Measurements from ENCODE around the gene LRMDA. TPM values are rescaled to one million over a fixed set of nuclear protein-coding genes. Genes with fewer than 3 reads are reported as not detected.

LRMDA gene
- total RNA-seq, 2 experiments from 2014 or later = not detected

GRCh38 chr10:75865413-75866299 is 434.2 kb downstream of the LRMDA start:
- H3K36me3 Mint-ChIP-seq (ENCODE audit: low read depth) = no peaks in the 10 kb centered on the region
- no peaks in the 10 kb centered on the region for H3K4me1 Mint-ChIP-seq
- H3K9me3 Mint-ChIP-seq = no peaks in the 10 kb centered on the region
- ChIA-PET CTCF (no interaction called here), POLR2A (no interaction called here)
- no peak for DNase-seq
- no peak overlapping the region for H3K4me3 Mint-ChIP-seq
- H3K27ac Mint-ChIP-seq = no peak overlapping the region
- H3K27me3 Mint-ChIP-seq = no peaks in the 10 kb centered on the region

GRCh38 chr10:75866300-75866625 is 434.8 kb downstream of the LRMDA start:
- no peak for DNase-seq
- no peaks in the 10 kb centered on the region for H3K27me3 Mint-ChIP-seq
- no peak overlapping the region for H3K4me3 Mint-ChIP-seq
- CTCF ChIA-PET = no interaction called here
- no peaks in the 10 kb centered on the region for H3K36me3 Mint-ChIP-seq (ENCODE audit: low read depth)
- no peaks in the 10 kb centered on the region for H3K4me1 Mint-ChIP-seq
- POLR2A ChIA-PET = no interaction called here
- no peaks in the 10 kb centered on the region for H3K9me3 Mint-ChIP-seq
- H3K27ac Mint-ChIP-seq = no peak overlapping the region

GRCh38 chr10:75866731-75867130 is 435.3 kb downstream of the LRMDA start:
- DNase-seq = no peak
- H3K27ac Mint-ChIP-seq = no peak overlapping the region
- H3K36me3 Mint-ChIP-seq (ENCODE audit: low read depth) = no peaks in the 10 kb centered on the region
- ChIA-PET POLR2A (no interaction called here), CTCF (no interaction called here)
- H3K9me3 Mint-ChIP-seq = no peaks in the 10 kb centered on the region
- H3K4me3 Mint-ChIP-seq = no peak overlapping the region
- no peaks in the 10 kb centered on the region for H3K27me3 Mint-ChIP-seq
- no peaks in the 10 kb centered on the region for H3K4me1 Mint-ChIP-seq

- Mint-ChIP-seq H3K36me3 (ENCODE audit: low read depth) (no peaks in the 10 kb centered on the region), H3K4me3 (no peak overlapping the region), H3K4me1 (no peaks in the 10 kb centered on the region), H3K9me3 (no peaks in the 10 kb centered on the region), H3K27ac (no peak overlapping the region), H3K27me3 (no peaks in the 10 kb centered on the region)
- ChIA-PET POLR2A (no interaction called here), CTCF (no interaction called here)
- DNase-seq = no peak
Measured at GRCh38 chr10:75868574-75868973, 437.1 kb downstream of the LRMDA start.

- POLR2A ChIA-PET = no interaction called here
- no peak overlapping the region for H3K4me3 Mint-ChIP-seq
- H3K36me3 Mint-ChIP-seq (ENCODE audit: low read depth) = no peaks in the 10 kb centered on the region
- DNase-seq = no peak
- no peaks in the 10 kb centered on the region for H3K27me3 Mint-ChIP-seq
- H3K9me3 Mint-ChIP-seq = no peaks in the 10 kb centered on the region
- CTCF ChIA-PET = no interaction called here
- H3K27ac Mint-ChIP-seq = no peak overlapping the region
- no peaks in the 10 kb centered on the region for H3K4me1 Mint-ChIP-seq
Measured at GRCh38 chr10:75870039-75870645, 438.7 kb downstream of the LRMDA start.

GRCh38 chr10:75875740-75876139 is 444.3 kb downstream of the LRMDA start:
- POLR2A ChIA-PET = no interaction called here
- Mint-ChIP-seq H3K27ac (no peak overlapping the region), H3K36me3 (ENCODE audit: low read depth) (no peaks in the 10 kb centered on the region), H3K9me3 (no peaks in the 10 kb centered on the region), H3K4me3 (no peak overlapping the region), H3K4me1 (no peaks in the 10 kb centered on the region), H3K27me3 (no peaks in the 10 kb centered on the region)
- CTCF ChIA-PET = no interaction called here
- DNase-seq = no peak

GRCh38 chr10:75876710-75877109 is 445.3 kb downstream of the LRMDA start:
- no peak for DNase-seq
- Mint-ChIP-seq H3K27ac (no peak overlapping the region), H3K36me3 (ENCODE audit: low read depth) (no peaks in the 10 kb centered on the region), H3K9me3 (no peaks in the 10 kb centered on the region), H3K27me3 (no peaks in the 10 kb centered on the region), H3K4me3 (no peak overlapping the region), H3K4me1 (no peaks in the 10 kb centered on the region)
- POLR2A ChIA-PET = no interaction called here
- CTCF ChIA-PET = interaction anchor here (1.3 kb wide), 1 partner anchor 26 kb away, joined by 3 read pairs; no protein-coding TSS in a partner anchor

GRCh38 chr10:75877877-75878276 is 446.5 kb downstream of the LRMDA start:
- Mint-ChIP-seq H3K4me3 (no peak overlapping the region), H3K9me3 (no peaks in the 10 kb centered on the region), H3K36me3 (ENCODE audit: low read depth) (no peaks in the 10 kb centered on the region), H3K27ac (no peak overlapping the region), H3K27me3 (no peaks in the 10 kb centered on the region), H3K4me1 (no peaks in the 10 kb centered on the region)
- no peak for DNase-seq
- POLR2A ChIA-PET = no interaction called here
- CTCF ChIA-PET = interaction anchor here (1.3 kb wide), 1 partner anchor 27 kb away, joined by 3 read pairs; no protein-coding TSS in a partner anchor

GRCh38 chr10:75878586-75878985 is 447.2 kb downstream of the LRMDA start:
- Mint-ChIP-seq H3K27ac (no peak overlapping the region), H3K9me3 (no peaks in the 10 kb centered on the region), H3K4me3 (no peak overlapping the region), H3K36me3 (ENCODE audit: low read depth) (no peaks in the 10 kb centered on the region), H3K4me1 (no peaks in the 10 kb centered on the region), H3K27me3 (no peaks in the 10 kb centered on the region)
- ChIA-PET POLR2A (no interaction called here), CTCF (no interaction called here)
- no peak for DNase-seq

- Mint-ChIP-seq H3K9me3 (no peaks in the 10 kb centered on the region), H3K4me3 (no peak overlapping the region), H3K4me1 (no peaks in the 10 kb centered on the region), H3K36me3 (ENCODE audit: low read depth) (no peaks in the 10 kb centered on the region), H3K27me3 (no peaks in the 10 kb centered on the region), H3K27ac (no peak overlapping the region)
- ChIA-PET CTCF (no interaction called here), POLR2A (no interaction called here)
- DNase-seq = no peak
Measured at GRCh38 chr10:75880031-75880775, 448.8 kb downstream of the LRMDA start.

- H3K27ac Mint-ChIP-seq = no peak overlapping the region
- H3K27me3 Mint-ChIP-seq = no peaks in the 10 kb centered on the region
- no peak overlapping the region for H3K4me3 Mint-ChIP-seq
- ChIA-PET CTCF (no interaction called here), POLR2A (no interaction called here)
- no peaks in the 10 kb centered on the region for H3K4me1 Mint-ChIP-seq
- no peak for DNase-seq
- H3K9me3 Mint-ChIP-seq = no peaks in the 10 kb centered on the region
- H3K36me3 Mint-ChIP-seq (ENCODE audit: low read depth) = no peaks in the 10 kb centered on the region
Measured at GRCh38 chr10:75883081-75884072, 452.0 kb downstream of the LRMDA start.

GRCh38 chr10:75884808-75885207 is 453.4 kb downstream of the LRMDA start:
- no peak overlapping the region for H3K4me3 Mint-ChIP-seq
- H3K27ac Mint-ChIP-seq = no peak overlapping the region
- no peaks in the 10 kb centered on the region for H3K9me3 Mint-ChIP-seq
- POLR2A ChIA-PET = no interaction called here
- H3K4me1 Mint-ChIP-seq = no peaks in the 10 kb centered on the region
- H3K27me3 Mint-ChIP-seq = no peaks in the 10 kb centered on the region
- no peaks in the 10 kb centered on the region for H3K36me3 Mint-ChIP-seq (ENCODE audit: low read depth)
- CTCF ChIA-PET = no interaction called here
- DNase-seq = no peak

GRCh38 chr10:75887369-75887768 is 455.9 kb downstream of the LRMDA start:
- Mint-ChIP-seq H3K36me3 (ENCODE audit: low read depth) (no peaks in the 10 kb centered on the region), H3K9me3 (no peaks in the 10 kb centered on the region), H3K4me1 (no peaks in the 10 kb centered on the region), H3K4me3 (no peak overlapping the region), H3K27ac (no peak overlapping the region), H3K27me3 (no peaks in the 10 kb centered on the region)
- ChIA-PET CTCF (no interaction called here), POLR2A (no interaction called here)
- no peak for DNase-seq

Data from activated CD4-positive, alpha-beta T cell treated with anti-CD3 and anti-CD28 coated beads, Interleukin-2, amount 10 ng/mL, durations not matched to agents 7 days and 5 days (primary cell).